H9 (cell line): ENCODE results near the gene RPL6. TPM values are rescaled to one million over a fixed set of nuclear protein-coding genes. Genes with fewer than 3 reads are reported as not detected.

ENCODE experiments used
- DNase-seq: peaks from one replicate; pipeline ENCODE4 v3.0.0-alpha.2; 2017
- H2AFZ ChIP-seq: one replicate; pipeline ENCODE4 v1.6.1; 2013; ENCODE audit warnings: mild to moderate bottlenecking, low read length, control low read depth, moderate library complexity
- H2AK5ac ChIP-seq: 2 replicates; pipeline ENCODE4 v1.6.1; 2013; ENCODE audit warnings: low read length, control low read depth, mixed read lengths; ENCODE audit not compliant: insufficient read length
- H2BK120ac ChIP-seq: one replicate; pipeline ENCODE4 v1.6.1; 2013; ENCODE audit warnings: low read depth, mild to moderate bottlenecking, low read length, control low read depth, inconsistent platforms; ENCODE audit not compliant: poor library complexity, severe bottlenecking
- H2BK12ac ChIP-seq: 2 replicates; pipeline ENCODE4 v1.6.1; 2013; ENCODE audit warnings: low read length, control low read depth, mixed read lengths, low read depth; ENCODE audit not compliant: insufficient read length
- H2BK15ac ChIP-seq: 2 replicates; pipeline ENCODE4 v1.6.1; 2013; ENCODE audit warnings: low read depth, low read length, control low read depth
- H2BK20ac ChIP-seq: one replicate; pipeline ENCODE4 v1.6.1; 2013; ENCODE audit warnings: low read depth, mild to moderate bottlenecking, low read length, control low read depth, inconsistent platforms; ENCODE audit not compliant: poor library complexity, severe bottlenecking
- H2BK5ac ChIP-seq: 2 replicates; pipeline ENCODE4 v1.6.1; 2013; ENCODE audit warnings: low read length, control low read depth, mixed read lengths; ENCODE audit not compliant: insufficient read length
- H3K14ac ChIP-seq: 2 replicates; pipeline ENCODE4 v1.6.1; 2013; ENCODE audit warnings: low read length, control low read depth; ENCODE audit not compliant: insufficient read depth
- H3K18ac ChIP-seq: 2 replicates; pipeline ENCODE4 v1.6.1; 2013; ENCODE audit warnings: low read depth, mild to moderate bottlenecking, mixed read lengths, low read length, control low read depth; ENCODE audit not compliant: insufficient read length
- H3K23ac ChIP-seq: 2 replicates; pipeline ENCODE4 v1.6.1; 2013; ENCODE audit warnings: low read length, control low read depth, mixed read lengths, low read depth; ENCODE audit not compliant: insufficient read length
- H3K23me2 ChIP-seq: 2 replicates; pipeline ENCODE4 v1.6.1; 2013; ENCODE audit warnings: low read depth, mild to moderate bottlenecking, mixed read lengths, low read length, control low read depth; ENCODE audit not compliant: insufficient read length, poor library complexity, severe bottlenecking
- H3K27ac ChIP-seq: 2 replicates; pipeline ENCODE4 v1.5.1; 2013; ENCODE audit warnings: low read length, control low read depth, mixed read lengths, low read depth; ENCODE audit not compliant: insufficient read length
- H3K27me3 ChIP-seq: 2 replicates; pipeline ENCODE4 v1.6.1; 2013; ENCODE audit warnings: low read length, control low read depth, inconsistent platforms; ENCODE audit not compliant: insufficient read depth
- H3K4ac ChIP-seq: 2 replicates; pipeline ENCODE4 v1.6.1; 2013; ENCODE audit warnings: low read depth, mild to moderate bottlenecking, control low read depth, inconsistent platforms, low read length, moderate library complexity
- H3K4me1 ChIP-seq: 2 replicates; pipeline ENCODE4 v1.6.1; 2013; ENCODE audit warnings: low read length, control low read depth, inconsistent platforms; ENCODE audit not compliant: insufficient read depth
- H3K4me2 ChIP-seq: 2 replicates; pipeline ENCODE4 v1.6.1; 2013; ENCODE audit warnings: low read length, control low read depth, mixed read lengths; ENCODE audit not compliant: insufficient read length, insufficient read depth
- H3K56ac ChIP-seq: 2 replicates; pipeline ENCODE4 v1.6.1; 2013; ENCODE audit warnings: low read depth, mild to moderate bottlenecking, mixed read lengths, low read length, control low read depth; ENCODE audit not compliant: insufficient read length
- H3K79me1 ChIP-seq: 2 replicates; pipeline ENCODE4 v1.6.1; 2013; ENCODE audit warnings: low read depth, mild to moderate bottlenecking, moderate library complexity, low read length, control low read depth, inconsistent platforms; ENCODE audit not compliant: insufficient read depth, poor library complexity, severe bottlenecking
- H3K79me2 ChIP-seq: 2 replicates; pipeline ENCODE4 v1.6.1; 2013; ENCODE audit warnings: low read length, control low read depth, inconsistent platforms; ENCODE audit not compliant: insufficient read depth
- H3K9ac ChIP-seq: 2 replicates; pipeline ENCODE4 v1.6.1; 2013; ENCODE audit warnings: low read length, control low read depth, mixed read lengths; ENCODE audit not compliant: insufficient read length; ENCODE audit errors: extremely low read depth
- H3K9me3 ChIP-seq: one replicate; pipeline ENCODE4 v1.6.1; 2013; ENCODE audit warnings: low read depth, low read length, inconsistent platforms; ENCODE audit not compliant: control insufficient read depth
- H3T11ph ChIP-seq: one replicate; pipeline ENCODE4 v1.6.1; 2013; ENCODE audit warnings: mild to moderate bottlenecking, low read length, control low read depth, inconsistent platforms
- H4K20me1 ChIP-seq: one replicate; pipeline ENCODE4 v1.6.1; 2013; ENCODE audit not compliant: control insufficient read depth, insufficient read length, insufficient read depth
- H4K5ac ChIP-seq: 2 replicates; pipeline ENCODE4 v1.6.1; 2013; ENCODE audit warnings: low read depth, mild to moderate bottlenecking, mixed read lengths, low read length, control low read depth; ENCODE audit not compliant: insufficient read length
- H4K8ac ChIP-seq: replicated peaks from 2 replicates; pipeline ENCODE4 v1.6.1; 2013; ENCODE audit warnings: low read length, control low read depth, mixed read lengths, low read depth; ENCODE audit not compliant: insufficient read length
- H4K91ac ChIP-seq: 2 replicates; pipeline ENCODE4 v1.6.1; 2013; ENCODE audit warnings: low read depth, mild to moderate bottlenecking, moderate library complexity, mixed read lengths, low read length, control low read depth; ENCODE audit not compliant: insufficient read length
- H3K27ac Mint-ChIP-seq, 3 experiments: 2 replicates in 2 of 3; 3 replicates in 1 of 3; pipeline ENCODE4 v1.8.0; 2020 to 2021; ENCODE audit warnings: mixed read lengths in 3 of 3, mild to moderate bottlenecking in 1 of 3, moderate library complexity in 1 of 3
- H3K27me3 Mint-ChIP-seq: 2 replicates; pipeline ENCODE4 v1.8.0; 2021; ENCODE audit warnings: low read depth, mild to moderate bottlenecking, moderate library complexity, mixed read lengths
- H3K36me3 Mint-ChIP-seq, 3 experiments: 2 replicates in 2 of 3; 3 replicates in 1 of 3; pipeline ENCODE4 v1.8.0; 2020 to 2021; ENCODE audit warnings: low read depth in 3 of 3, mixed read lengths in 3 of 3; ENCODE audit not compliant: insufficient read depth in 1 of 3
- H3K4me1 Mint-ChIP-seq, 2 experiments: 2 replicates each; pipeline ENCODE4 v1.8.0; 2020; ENCODE audit warnings: mixed read lengths in 2 of 2
- H3K4me3 Mint-ChIP-seq, 2 experiments: 2 replicates in 1 of 2; 3 replicates in 1 of 2; pipeline ENCODE4 v1.8.0; 2020 to 2021; ENCODE audit warnings: mild to moderate bottlenecking in 2 of 2, mixed read lengths in 2 of 2, moderate library complexity in 1 of 2
- H3K9me3 Mint-ChIP-seq, 2 experiments: 2 replicates in 1 of 2; 3 replicates in 1 of 2; pipeline ENCODE4 v1.8.0; 2020; ENCODE audit warnings: mild to moderate bottlenecking in 2 of 2, mixed read lengths in 2 of 2, moderate library complexity in 1 of 2
- WGBS: extraction: QIAGEN DNeasy Blood & Tissue Kit; methylation state at CpG from one replicate; pipeline ENCODE4 v1.1.7; 2013; ENCODE audit warnings: missing lambda C conversion rate, low lambda C conversion rate, mixed read lengths; ENCODE audit not compliant: insufficient read length; ENCODE audit errors: extremely low coverage; 5-methylcytosine and 5-hydroxymethylcytosine counted together
- total RNA-seq: library from RNA; stranded (reverse); gene quantifications from 2 replicates; pipeline ENCODE4 v1.2.1, GENCODE V29; 2021
- TF ChIP-seq, protein P1 (sequence below): fragments of 200-600 bp; sonication (generic); conservative IDR thresholded peaks from 3 replicates; pipeline ENCODE4 v1.8.0; 2021; ENCODE audit warnings: antibody characterized with exemption, mild to moderate bottlenecking

The RPL6 gene
- total RNA-seq, 1 experiment from 2014 or later, result 1,921 TPM

DNA sequence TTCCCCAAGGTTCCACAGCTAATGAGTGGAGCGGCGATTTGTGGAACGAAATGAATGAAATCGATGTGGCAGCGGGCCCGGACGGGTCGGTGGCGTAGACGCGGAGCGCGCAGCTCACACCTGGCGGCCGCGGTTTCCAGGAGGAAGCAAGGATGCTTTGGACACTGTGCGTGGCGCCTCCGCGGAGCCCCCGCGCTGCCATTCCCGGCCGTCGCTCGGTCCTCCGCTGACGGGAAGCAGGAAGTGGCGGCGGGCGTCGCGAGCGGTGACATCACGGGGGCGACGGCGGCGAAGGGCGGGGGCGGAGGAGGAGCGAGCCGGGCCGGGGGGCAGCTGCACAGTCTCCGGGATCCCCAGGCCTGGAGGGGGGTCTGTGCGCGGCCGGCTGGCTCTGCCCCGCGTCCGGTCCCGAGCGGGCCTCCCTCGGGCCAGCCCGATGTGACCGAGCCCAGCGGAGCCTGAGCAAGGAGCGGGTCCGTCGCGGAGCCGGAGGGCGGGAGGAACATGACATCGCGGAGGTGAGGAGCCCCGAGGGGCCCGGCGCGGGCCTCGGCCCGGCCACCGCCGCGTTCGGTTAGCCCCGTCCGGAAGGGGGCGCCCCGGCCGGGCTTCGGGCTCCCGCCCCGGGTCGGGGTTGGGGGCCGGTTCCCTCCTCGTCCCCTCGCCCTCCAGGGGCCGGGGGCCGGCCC lies 9.3 kb upstream of the RPL6 start, which contains the start of gene PTPN11:
Gene PTPN11 (plus strand): TSS at position 340 of the 689 bp plus-strand sequence. CDS start 165 bp downstream, at position 505.
- no peak within 1 kb of the TSS for H4K91ac ChIP-seq
- no peak within 1 kb of the TSS for H3K23ac ChIP-seq
- H3K36me3 Mint-ChIP-seq, result peaks cover 0 to 7% (median 7%) of the 10 kb centered on the region in 3 experiments; a peak in 4 of 7 replicates
- H3K27me3 ChIP-seq, result no peaks in the 10 kb centered on the region
- peak within 1 kb of the TSS; percentile 75 for H3K4me2 ChIP-seq
- peak within 1 kb of the TSS; percentile 99 for H3K18ac ChIP-seq
- no peaks in the 10 kb centered on the region for H3K9me3 ChIP-seq
- no peaks in the 10 kb centered on the region for H3K4me1 ChIP-seq
- no peak within 1 kb of the TSS for H2AK5ac ChIP-seq
- no peak within 1 kb of the TSS for H2BK5ac ChIP-seq
- peak within 1 kb of the TSS; percentile 99 for H3K14ac ChIP-seq
- H3K79me1 ChIP-seq, result peaks cover 1% of the 10 kb centered on the region
- H3K9me3 Mint-ChIP-seq, result peaks cover 0 to 3% of the 10 kb centered on the region in 2 experiments; a peak in 1 of 5 replicates
- H2BK12ac ChIP-seq, result no peak within 1 kb of the TSS
- H3T11ph ChIP-seq, result no peak within 1 kb of the TSS
- no peak within 1 kb of the TSS for H2BK20ac ChIP-seq
- H3K27me3 Mint-ChIP-seq, result peaks cover 3% of the 10 kb centered on the region
- H4K5ac ChIP-seq, result no peak within 1 kb of the TSS
- H4K20me1 ChIP-seq, result no peaks in the 10 kb centered on the region
- H3K56ac ChIP-seq, result no peak within 1 kb of the TSS
- H3K79me2 ChIP-seq, result peaks cover 23% of the 10 kb centered on the region
- H4K8ac ChIP-seq, result no peak within 1 kb of the TSS
- peak; percentile 95 for DNase-seq
- no peak within 1 kb of the TSS for H2BK15ac ChIP-seq
- peak within 1 kb of the TSS; percentile 94 to 99 (median 98) for H3K27ac Mint-ChIP-seq
- H2BK120ac ChIP-seq, result peak within 1 kb of the TSS; percentile 79
- no peak within 1 kb of the TSS for H2AFZ ChIP-seq
- H3K4me1 Mint-ChIP-seq, result peaks cover 10 to 13% of the 10 kb centered on the region in 2 experiments; a peak in 2 of 4 replicates
- peak within 1 kb of the TSS; percentile 94 for H3K4me3 Mint-ChIP-seq
- H3K4ac ChIP-seq, result no peak within 1 kb of the TSS; the same call in 1 of the 2 replicates
- H3K23me2 ChIP-seq, result peaks cover 3% of the 10 kb centered on the region
- no peak within 1 kb of the TSS for H3K27ac ChIP-seq
- TF ChIP-seq, protein P1, sequence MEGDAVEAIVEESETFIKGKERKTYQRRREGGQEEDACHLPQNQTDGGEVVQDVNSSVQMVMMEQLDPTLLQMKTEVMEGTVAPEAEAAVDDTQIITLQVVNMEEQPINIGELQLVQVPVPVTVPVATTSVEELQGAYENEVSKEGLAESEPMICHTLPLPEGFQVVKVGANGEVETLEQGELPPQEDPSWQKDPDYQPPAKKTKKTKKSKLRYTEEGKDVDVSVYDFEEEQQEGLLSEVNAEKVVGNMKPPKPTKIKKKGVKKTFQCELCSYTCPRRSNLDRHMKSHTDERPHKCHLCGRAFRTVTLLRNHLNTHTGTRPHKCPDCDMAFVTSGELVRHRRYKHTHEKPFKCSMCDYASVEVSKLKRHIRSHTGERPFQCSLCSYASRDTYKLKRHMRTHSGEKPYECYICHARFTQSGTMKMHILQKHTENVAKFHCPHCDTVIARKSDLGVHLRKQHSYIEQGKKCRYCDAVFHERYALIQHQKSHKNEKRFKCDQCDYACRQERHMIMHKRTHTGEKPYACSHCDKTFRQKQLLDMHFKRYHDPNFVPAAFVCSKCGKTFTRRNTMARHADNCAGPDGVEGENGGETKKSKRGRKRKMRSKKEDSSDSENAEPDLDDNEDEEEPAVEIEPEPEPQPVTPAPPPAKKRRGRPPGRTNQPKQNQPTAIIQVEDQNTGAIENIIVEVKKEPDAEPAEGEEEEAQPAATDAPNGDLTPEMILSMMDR, result peak; percentile 95
- no CpG with 5 or more reads among the region's 89 CpGs for WGBS
- peak within 1 kb of the TSS; percentile 92 for H3K9ac ChIP-seq
